MV-4-11 (cell line): ENCODE results near the gene COL11A1.
"Not testable (repeated sequence)": the region's sequence is repeated elsewhere in the genome, so short reads cannot be mapped to it uniquely, and the experiment has no call there.

Experiments
- DNase-seq: peaks from one replicate; lab custom pipeline; 2025; lab: John Stamatoyannopoulos, UW

The COL11A1 gene

DNA sequence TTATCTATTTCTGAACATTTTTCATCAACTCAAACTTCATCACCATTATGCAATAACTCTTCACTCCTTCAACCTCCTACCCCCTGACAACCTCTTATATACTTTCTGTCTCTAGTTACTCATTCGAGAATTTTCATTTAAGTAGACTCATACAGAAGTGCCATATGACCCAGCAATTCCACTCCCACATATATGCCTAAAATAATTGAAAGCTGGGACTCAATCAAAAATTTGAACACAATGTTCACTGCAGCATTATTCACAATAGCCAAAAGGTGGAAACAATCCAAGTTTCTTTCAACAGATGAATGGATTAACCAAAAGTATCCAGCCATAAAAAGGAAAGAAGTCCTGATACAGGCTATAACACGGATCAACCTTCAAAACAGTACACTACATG lies 24.1 kb downstream of the COL11A1 start:
- no peak for DNase-seq

DNA sequence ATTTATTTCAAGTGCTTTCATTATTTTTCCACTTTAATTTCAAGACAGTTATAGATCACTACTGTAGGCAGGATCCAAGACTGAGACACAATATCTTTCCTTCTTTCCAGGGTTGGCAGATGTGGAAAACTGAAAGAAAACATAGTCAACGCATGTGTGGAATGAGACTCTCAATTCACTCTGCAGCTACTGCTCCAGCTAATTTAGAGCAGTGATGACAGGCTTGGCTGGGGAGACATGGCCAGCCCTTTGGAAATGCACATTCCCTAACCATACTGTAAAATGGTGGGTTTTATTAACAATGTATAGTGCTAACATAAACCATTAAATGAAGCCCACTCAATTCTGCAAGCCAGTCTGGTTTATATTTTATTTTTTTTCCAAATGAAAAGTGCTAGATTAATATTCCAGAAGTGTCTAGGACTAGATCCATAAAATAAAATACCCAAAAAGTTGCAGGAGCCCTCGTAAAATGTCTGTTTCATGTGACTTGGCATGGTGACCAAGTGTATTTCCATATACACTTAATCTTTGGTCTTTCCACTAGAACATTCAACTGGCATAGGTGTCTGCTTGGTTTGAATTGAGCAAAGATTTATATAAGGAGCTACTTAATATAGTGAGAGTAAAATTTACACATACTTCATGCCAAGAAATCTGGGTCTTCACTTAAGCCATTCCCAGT lies 32.9 kb downstream of the COL11A1 start:
- no peak for DNase-seq

DNA sequence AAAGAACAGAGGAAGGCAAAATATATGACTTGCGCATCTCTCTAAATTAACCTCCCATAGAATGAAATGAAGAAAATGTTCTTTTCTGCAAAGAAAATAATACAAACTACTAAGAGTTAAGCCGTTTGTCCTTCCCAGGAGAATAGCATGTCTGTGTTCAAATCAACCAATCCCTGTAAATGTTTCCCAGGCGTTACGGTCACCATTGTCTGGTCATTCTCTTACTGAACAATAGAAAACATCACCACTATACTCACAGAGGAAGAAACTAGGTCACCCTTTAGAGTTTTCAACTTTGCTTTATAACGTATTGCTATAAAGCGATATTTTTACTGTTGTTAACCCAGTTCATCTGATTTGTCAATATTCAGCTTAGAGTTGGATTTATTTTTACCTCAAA lies 34.1 kb downstream of the COL11A1 start:
- no peak for DNase-seq

DNA sequence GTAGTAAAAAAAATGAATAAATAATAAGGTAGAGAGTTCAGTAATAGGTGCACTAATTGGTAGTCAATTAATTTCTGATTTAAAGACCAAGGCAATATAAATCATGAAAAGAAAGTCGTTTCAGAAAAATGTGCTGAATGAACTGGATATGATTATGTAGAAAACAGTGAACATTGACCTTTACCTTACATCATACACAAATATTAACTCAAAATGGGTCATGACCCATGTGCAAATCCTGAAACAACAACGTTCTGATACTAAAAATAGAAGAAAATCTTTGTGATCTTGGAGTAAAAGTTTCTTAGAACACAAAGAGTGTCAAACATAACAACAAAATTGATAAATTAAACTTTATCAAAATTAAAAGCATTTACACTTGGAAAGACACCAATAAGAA lies 39.1 kb downstream of the COL11A1 start:
- DNase-seq, result no peak

DNA sequence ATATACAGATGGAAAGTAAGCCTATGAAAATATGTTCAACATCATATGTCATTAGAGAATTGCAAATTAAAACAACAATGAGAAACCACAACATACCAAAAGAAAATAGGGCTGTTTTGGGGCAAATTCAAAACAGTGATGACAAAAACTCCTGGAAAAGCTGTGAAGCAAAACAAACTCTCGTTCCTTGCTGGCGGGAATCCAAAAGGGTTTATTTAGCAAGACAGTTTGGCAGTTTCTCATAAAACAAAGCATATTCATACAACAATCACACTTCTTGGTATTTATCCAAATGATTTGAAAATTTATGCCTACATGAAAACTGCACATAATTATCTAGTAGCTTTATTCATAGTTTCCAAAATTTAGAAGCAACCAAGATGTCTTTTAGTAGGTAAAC lies 44.4 kb downstream of the COL11A1 start:
- DNase-seq, result no peak

DNA sequence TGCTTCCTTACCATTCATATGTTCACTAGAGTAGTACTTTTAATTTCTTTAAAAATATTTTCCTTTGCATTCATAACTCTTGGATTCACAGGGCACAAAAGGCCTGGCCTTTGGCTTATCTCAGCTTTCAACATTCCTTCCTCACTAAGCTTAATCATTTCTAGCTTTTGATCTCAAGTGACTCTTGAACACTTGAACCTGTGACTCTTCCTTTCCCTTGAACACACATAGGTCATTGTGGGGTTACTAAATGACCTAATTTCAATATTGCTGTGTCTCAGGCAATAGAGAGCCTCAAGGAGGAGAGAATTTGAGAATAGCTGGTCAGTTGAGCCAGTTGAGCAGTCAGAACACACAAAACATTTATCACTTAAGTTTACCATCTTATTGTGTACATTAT lies 49.9 kb downstream of the COL11A1 start:
- no peak for DNase-seq

DNA sequence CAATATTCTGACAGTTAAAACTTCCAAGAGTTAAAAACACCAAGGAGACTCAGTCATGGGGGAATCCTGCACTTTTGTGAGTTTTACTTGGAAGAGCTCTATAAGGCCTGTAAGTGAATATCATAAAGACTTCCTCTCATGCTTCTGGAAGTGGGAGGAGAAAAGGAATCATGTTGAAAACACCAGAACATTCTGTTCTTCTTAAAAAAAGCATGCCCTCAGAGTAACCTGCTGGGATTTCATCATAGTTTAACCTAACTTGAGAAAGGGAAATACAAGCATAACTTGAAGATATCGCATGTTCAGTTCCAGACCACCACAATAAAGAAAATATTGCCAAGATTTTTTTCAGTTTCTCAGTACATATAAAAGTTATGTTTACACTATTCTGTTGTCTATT lies 51.9 kb downstream of the COL11A1 start:
- DNase-seq, result peak; percentile 25

DNA sequence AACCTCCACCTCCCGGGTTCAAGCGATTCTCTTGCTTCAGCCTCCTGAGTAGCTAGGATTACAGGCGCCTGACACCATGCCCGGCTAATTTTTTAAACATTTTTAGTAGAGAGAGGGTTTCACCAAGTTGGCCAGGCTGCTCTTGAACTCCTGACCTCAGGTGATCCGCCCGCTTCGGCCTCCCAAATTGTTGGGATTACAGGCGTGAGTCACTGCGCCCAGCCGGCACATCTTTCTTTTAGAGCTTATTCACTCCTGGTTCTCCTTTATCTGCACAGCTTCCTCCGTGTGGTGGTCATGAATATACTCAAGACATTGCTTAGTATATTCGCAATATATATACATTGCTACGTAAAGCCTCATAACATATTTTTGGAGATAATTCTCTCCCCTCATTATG lies 80.2 kb downstream of the COL11A1 start:
- not testable (repeated sequence) for DNase-seq

DNA sequence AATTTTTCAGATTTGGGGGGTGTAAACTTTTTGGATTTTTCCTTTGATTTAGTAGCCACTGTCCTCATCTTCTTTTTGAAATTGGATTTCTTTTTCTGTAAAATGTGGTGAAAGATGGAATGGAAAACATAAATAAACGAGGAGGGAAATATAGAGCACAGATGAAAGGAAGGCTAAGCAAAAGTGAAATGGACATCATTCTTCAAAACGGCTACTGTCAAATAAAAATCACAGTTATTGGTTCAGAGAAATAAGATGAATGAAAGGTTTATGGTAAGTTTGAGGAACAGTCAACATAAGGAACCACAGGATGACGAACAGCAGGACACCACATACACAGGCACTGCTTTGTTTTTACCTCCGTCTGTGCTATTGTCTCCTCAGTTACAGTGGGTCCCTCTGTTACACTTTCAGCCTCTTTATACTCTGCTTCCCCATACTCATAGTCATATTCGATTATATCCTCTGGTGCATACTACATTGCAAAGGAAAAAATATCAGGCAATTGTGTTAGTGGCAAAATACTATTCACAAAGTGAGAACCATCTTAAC lies 82.4 kb downstream of the COL11A1 start:
- DNase-seq, result no peak

DNA sequence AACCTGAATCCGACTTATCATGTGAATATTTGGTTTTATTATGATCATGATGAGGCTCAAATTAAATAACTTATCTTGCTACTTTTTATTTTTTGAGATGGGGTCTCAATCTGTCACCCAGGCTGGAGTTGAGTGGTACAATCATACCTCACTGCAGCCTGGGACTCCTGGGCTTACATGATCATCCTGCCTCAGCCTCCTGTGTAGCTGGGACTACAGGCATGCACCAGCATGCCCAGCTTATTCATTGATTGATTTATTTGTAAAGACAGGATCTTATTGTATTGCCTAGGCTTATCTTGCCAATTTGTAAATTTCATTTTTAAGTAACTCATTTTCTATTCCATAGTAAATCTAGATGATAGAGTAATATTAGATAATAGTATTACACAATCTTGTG lies 84.3 kb downstream of the COL11A1 start:
- DNase-seq, result no peak

DNA sequence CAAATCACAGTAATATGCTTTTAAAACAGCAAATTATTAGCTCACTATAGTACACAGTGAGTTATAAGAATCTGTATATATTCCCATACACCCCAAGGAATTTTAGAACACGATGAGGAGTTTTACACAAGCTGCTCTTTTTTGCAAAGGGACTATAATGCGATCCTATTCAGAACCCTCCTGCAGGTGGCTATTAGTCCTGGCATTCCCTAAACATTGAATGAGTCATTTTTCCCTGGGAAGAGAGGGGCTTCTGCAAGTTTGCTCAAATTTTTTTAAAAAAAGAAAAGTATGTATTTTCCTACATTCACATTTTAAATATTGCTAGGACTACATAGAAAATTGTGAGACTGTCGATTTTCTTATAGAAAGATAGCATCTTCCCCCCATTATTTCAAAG lies 106.3 kb downstream of the COL11A1 start:
- no peak for DNase-seq

DNA sequence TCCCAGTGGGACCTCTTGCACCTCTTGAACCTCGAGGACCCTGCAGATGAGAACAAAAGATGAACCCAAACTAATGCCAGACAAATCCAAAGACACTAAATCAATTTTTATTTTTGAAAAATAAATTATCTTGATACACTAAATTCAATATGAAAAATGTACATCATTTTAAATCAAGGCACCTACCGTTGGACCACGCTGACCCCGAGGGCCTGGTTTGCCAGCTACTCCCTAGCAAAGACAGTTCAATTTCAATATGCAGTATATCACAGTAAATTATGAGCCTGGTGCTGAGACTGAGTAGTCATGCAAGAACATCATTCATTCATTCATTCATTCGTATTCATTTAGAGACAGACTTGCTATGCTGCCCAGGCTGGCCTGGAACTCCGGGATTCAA lies 129.4 kb downstream of the COL11A1 start:
- no peak for DNase-seq

DNA sequence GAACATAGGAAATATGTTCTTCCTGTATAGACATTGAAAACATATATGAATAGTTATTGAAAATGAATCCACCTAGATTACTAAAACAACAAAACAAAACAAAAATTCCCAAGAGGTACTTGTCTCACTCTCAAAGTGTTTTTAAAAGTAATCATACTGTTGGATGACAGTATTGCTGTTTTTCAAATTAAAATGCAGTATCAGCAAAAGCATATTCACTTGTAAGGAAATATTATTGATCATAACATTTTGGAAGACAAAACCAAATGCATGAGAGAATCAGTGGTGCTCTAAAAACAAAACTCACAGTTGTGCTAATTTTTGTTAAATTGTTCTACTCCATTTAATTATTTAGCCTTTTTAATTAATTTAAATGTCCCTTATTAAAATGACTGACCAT lies 131.0 kb downstream of the COL11A1 start:
- DNase-seq, result no peak

DNA sequence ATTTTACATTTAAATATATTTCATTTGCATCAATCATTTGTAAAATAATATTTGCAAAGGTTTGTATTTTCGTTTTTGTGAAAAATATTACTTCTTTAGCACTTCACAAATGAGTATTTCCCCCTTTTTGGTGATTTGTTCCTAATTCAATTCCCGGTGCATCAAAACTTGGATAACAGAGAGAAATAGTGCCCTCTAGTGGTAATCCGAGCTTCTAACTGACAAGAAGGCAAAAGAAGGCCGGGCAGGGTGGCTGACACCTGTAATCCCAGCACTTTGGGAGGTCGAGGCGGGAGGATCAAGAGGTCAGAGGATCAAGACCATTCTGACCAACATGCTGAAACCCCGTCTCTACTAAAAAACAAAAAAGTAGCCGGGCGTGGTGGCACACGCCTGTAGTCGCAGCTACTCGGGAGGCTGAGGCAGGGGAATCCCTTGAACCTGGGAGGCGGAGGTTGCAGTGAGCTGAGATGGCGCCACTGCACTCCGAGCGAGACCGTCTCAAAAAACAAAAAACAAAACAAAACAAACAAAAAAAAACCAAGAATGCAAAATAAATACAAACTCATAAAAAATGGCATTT lies 137.7 kb downstream of the COL11A1 start:
- peak; percentile 59 for DNase-seq

DNA sequence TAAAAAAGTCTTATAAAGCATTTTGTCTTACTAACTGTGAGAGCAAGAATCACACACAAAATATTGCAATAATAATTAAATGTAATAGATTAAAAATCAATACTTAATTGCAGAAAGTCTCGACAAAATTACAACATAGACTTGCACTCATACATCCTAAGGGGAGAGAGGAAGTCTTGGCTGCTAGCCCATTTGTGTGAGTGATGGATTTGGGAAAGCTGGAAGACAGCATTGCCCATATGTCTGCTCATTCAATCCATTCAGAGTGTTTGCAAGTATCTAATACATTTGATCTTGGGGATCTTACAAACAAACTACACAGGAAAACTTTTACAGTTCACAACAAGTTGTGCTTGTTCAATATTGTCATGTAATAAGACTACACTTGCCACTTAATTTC lies 140.5 kb downstream of the COL11A1 start:
- DNase-seq, result no peak

DNA sequence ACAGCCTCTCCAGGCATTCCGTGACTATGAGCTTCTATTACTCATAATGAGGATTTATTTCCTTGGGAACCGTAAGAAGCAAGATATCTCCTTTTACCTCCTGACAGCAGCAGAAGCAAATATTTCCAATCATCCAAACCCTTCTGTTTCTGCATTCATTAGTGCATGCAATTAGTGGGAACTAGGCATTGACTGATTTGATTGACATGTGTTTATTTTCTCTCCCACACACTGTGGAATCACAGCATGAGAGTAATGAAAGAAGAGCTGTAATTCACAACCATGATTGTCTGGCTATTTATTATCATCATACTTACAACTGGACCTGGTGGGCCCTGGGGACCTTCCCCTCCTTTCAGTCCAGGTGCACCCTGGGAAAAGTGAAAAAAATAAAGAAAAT lies 146.8 kb downstream of the COL11A1 start:
- no peak for DNase-seq

DNA sequence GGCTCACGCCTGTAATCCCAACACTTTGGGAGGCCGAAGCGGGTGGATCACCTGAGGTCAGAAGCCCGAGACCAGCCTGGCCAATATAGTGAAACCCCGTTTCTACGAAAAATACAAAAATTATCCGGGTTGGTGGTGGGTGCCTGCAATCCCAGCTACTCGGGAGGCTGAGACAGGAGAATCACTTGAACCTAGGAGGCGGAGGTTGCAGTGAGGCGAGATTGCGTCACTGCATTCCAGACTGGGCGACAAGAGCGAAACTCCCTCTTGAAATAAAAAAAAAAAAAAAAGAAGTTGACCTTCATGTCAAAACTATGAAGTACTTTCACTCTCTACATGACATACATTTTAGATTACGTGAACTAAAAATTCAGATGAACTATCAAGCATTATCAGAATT lies 153.7 kb downstream of the COL11A1 start:
- no peak for DNase-seq

DNA sequence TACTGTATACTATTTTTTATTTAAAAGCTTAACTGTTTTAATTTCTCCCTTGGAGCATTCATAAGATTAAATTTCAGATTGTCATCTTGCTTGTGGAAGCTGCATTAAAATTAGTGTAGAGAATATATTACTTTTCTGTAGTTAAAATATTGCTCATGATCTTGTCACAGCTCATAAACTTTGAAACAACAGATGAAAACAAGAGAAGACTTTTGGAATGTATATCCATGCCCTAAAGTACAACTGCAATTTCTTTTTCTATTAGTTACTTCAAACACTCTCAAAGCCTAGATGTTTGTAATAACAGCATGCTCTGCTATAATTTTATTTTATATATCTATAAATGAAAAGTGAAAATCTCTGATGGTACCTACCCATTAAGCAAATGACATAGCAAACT lies 155.9 kb downstream of the COL11A1 start:
- no peak for DNase-seq

DNA sequence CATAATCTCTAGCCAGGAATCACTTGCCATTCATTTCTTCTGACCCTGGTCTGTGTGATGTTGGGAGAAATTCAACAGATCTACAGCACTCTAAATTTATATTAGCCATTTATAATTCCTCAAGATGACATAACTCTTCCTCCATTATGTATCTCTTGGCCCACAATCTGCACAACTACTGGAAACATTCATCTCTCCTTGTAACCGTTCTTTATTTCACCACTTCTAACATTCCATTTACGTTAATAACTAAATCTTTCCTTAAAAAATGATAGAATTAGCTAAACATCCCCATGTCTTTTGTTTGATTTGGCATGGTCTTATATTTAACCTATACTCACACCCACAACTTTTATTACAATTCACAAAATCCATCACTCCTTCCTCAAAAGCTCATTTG lies 166.0 kb downstream of the COL11A1 start:
- DNase-seq, result no peak

DNA sequence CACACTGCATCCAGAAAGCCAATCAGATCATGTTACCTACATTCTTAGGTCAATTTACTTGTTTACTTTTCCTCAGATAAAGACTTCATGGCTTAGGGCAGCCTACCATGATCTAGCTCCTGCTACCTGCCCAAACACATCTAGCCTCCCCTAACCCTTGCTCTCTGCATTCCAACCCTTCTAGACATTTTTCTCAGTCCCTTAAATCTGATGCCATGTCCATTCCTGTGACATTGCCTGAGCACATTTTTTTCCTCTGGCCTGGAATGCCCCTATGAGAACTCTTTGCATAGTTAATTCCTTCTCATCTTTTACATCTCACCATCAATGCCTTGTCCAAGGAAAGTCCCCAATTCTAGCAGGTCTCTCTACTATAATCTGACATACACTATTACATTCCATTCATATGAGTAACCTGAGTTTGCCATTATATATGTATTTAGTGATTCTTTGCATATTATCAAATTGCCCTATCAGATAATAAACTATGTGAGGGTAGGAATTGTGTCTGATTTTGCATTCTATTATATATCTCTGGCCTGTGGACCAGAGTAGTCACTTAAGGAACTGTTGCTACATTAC lies 166.9 kb downstream of the COL11A1 start:
- DNase-seq, result no peak

DNA sequence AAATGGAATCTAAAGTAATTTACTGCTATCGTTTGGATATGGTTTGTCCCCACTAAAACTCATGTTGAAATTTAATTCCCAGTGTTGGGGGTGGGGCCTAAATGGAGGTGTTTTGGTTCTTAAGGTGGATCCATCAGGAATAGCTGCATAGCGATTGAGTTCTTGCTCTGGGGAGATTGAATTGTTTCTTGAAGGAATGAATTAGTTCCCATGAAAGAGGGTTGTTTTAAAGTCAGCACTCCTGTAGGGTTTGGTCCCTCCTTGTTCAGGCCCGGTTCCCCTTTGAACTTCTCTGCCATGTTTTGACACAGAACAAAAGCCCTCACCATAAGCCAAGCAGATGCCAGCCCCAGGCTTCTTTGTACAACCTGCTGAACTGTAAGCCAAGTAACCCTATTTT lies 170.9 kb downstream of the COL11A1 start:
- DNase-seq, result no peak

DNA sequence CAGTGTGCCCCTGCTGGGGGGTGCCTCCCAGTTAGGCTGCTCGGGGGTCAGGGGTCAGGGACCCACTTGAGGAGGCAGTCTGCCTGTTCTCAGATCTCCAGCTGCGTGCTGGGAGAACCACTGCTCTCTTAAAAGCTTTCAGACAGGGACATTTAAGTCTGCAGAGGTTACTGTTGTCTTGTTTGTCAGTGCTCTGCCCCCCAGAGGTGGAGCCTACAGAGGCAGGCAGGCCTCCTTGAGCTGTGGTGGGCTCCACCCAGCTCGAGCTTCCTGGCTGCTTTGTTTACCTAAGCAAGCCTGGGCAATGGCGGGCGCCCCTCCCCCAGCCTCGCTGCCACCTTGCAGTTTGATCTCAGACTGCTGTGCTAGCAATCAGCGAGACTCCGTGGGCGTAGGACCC lies 175.0 kb downstream of the COL11A1 start:
- not testable (repeated sequence) for DNase-seq

DNA sequence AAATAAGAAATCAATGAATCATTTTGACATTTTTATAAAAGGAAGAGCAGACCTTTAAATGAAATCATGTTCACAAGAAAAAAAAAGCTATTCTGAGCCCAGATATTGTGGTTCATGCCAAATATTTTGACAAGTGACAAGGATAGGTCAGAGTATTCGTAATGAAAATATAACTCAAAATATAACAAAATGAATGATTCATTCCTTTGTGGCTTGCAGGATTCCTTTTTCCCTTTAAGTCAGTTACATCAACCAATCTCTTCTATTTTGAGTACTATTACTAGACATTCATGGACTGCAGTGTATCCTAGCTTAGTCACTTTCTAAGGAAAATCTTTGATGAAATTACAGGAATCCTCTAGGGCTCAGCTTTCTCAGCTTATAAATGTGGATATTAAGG lies 188.7 kb downstream of the COL11A1 start:
- DNase-seq, result no peak

DNA sequence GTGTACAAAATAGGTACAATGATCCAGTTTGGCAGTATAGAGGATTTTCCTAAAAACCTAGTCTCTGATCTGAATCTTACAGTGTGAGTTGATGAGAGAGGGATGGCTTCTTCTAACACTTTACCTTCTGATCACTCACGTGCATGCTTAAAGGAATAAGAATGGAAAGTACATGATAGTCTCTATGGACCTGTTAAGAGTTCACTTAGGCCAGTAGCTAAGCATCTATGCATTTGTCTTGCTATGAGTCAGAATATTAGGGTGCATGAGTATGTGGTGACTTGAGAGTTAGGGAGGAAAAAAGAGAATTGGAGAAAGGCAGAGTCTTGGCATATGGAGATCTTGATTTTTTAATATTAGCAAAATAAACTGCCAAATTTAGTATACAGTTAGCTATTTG lies 206.3 kb downstream of the COL11A1 start:
- no peak for DNase-seq
